ENCODE results near the gene SPATS2L.

Gene SPATS2L

GRCh38 chr2:200310545-200310971 lies 4.1 kb downstream of the SPATS2L start:
- Histone ChIP-seq H3K4me3 (ENCODE audit: low read depth, low read length) (no peak overlapping the region), H3K4me1 (peaks cover 10% of the 10 kb centered on the region; the same call in 1 of the 2 replicates), H3K27me3 (no peaks in the 10 kb centered on the region), H3K36me3 (no peaks in the 10 kb centered on the region; the same call in 1 of the 2 replicates), H3K9me3 (peaks cover 2% of the 10 kb centered on the region; the same call in 1 of the 2 replicates)
- no peak for TF ChIP-seq CTCF (IDR thresholded peaks at IDR 0.05; ENCODE audit: low read depth, low read length)
- no peak for DNase-seq

- H3K36me3 ChIP-seq = no peaks in the 10 kb centered on the region; the same call in 1 of the 2 replicates
Observed at GRCh38 chr2:200311139-200311538, 4.6 kb downstream of the SPATS2L start.

GRCh38 chr2:200314976-200315567 lies 8.6 kb downstream of the SPATS2L start:
- DNase-seq = no peak
- no peaks in the 10 kb centered on the region for H3K27me3 ChIP-seq
- H3K4me3 ChIP-seq (ENCODE audit: low read depth, low read length) = no peak overlapping the region
- H3K9me3 ChIP-seq = peaks cover 2% of the 10 kb centered on the region; the same call in 1 of the 2 replicates
- no peaks in the 10 kb centered on the region for H3K36me3 ChIP-seq
- TF ChIP-seq CTCF (IDR thresholded peaks at IDR 0.05; ENCODE audit: low read depth, low read length) = no peak
- H3K4me1 ChIP-seq = peaks cover 1% of the 10 kb centered on the region; the same call in 1 of the 2 replicates

More at GRCh38 chr2:200311139-200311538, 4.6 kb downstream of the SPATS2L start:
- DNase-seq = no peak
- Histone ChIP-seq H3K4me3 (ENCODE audit: low read depth, low read length) (no peak overlapping the region), H3K9me3 (peaks cover 2% of the 10 kb centered on the region; the same call in 1 of the 2 replicates), H3K4me1 (peaks cover 10% of the 10 kb centered on the region; the same call in 1 of the 2 replicates), H3K27me3 (no peaks in the 10 kb centered on the region)
- no peak for TF ChIP-seq CTCF (IDR thresholded peaks at IDR 0.05; ENCODE audit: low read depth, low read length)

- no peaks in the 10 kb centered on the region for H3K9me3 ChIP-seq
- no peaks in the 10 kb centered on the region for H3K36me3 ChIP-seq
- TF ChIP-seq CTCF (IDR thresholded peaks at IDR 0.05; ENCODE audit: low read depth, low read length) = no peak
- no peaks in the 10 kb centered on the region for H3K27me3 ChIP-seq
- no peak overlapping the region for H3K4me3 ChIP-seq (ENCODE audit: low read depth, low read length)
- no peaks in the 10 kb centered on the region for H3K4me1 ChIP-seq
- DNase-seq = no peak
Observed at GRCh38 chr2:200317975-200318374, 11.5 kb downstream of the SPATS2L start.

- Histone ChIP-seq H3K4me1 (no peaks in the 10 kb centered on the region), H3K9me3 (no peaks in the 10 kb centered on the region), H3K36me3 (no peaks in the 10 kb centered on the region), H3K4me3 (ENCODE audit: low read depth, low read length) (no peak overlapping the region), H3K27me3 (no peaks in the 10 kb centered on the region)
- no peak for DNase-seq
- no peak for TF ChIP-seq CTCF (IDR thresholded peaks at IDR 0.05; ENCODE audit: low read depth, low read length)
Observed at GRCh38 chr2:200318940-200319435, 12.5 kb downstream of the SPATS2L start.

Measured in BE2C (cell line).